Raji (cell line): ENCODE results near the gene KDM4F.

Source experiments
- POLR2A ChIP-seq: IDR thresholded peaks from 2 replicates; pipeline ENCODE4 v1.6.1; 2011; ENCODE audit warnings: low read depth, low read length, control low read depth; ENCODE audit not compliant: insufficient read depth

The KDM4F gene

DNA sequence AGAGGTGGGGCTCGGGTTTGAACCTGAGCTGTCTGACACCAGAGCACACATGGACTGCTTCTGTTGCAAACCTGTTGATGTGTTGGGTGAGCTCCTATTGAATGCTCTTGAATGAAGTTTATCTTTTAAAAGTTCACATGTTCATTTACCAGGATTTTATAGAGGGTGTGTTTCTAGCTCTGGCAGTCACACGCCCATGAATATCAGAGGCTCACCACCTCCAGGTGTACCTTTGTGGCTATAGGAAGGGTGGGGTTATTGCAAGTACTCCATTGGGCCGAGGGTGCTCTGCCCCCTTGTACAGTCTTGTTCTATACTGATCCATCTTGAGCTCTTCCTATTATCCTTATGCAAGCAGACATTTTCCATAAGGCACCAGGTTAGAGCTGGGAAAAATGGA, 49.6 kb downstream of the KDM4F start:
- TF ChIP-seq POLR2A = no peak

DNA sequence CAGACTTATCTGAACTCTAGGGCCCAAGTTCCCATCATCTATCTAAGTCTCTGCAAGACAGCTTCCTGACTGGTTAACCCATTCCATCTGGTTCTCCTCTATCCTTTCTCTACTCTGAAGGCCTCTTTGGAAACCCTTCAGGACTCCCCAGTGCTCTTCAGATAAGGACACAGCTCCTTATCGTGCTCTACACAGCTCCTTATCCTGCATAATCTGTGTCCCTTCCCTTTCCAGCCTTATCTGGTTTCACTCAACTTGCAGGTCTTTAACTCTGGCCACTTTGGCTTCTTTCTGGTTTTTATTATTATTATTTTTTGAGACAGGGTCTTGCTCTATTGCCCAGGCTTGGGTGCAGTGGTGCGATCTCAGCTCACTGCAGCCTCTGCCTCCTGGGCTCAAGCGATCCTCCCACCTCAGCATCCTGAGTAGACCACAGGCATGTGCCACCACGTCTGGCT, 51.0 kb downstream of the KDM4F start:
- TF ChIP-seq POLR2A = no peak
